HepG2 (cell line): ENCODE data around the gene ARL4D. TPM values are rescaled to one million over a fixed set of nuclear protein-coding genes. Genes with fewer than 3 reads are reported as not detected.

Experiments used
- ATAC-seq: fragments of 200-7000 bp; cut with Tn5 transposase; 3 replicates; pipeline ENCODE4 v1.9.1; 2020; ENCODE audit warnings: mild to moderate bottlenecking, moderate library complexity
- BruUV-seq: library from RNA; stranded (reverse); fragments of 400-500 nt; replicated peaks from 2 replicates; lab custom pipeline; 2021; lab: Mats Ljungman, UMichigan
- CTCF ChIA-PET: fragments of 300-600 bp; formaldehyde crosslinking; extraction: SDS; loops from one replicate; lab custom pipeline; 2021; ENCODE audit warnings: low total read pairs, inconsistent platforms, low intra/inter-chr PET ratio; lab: Yijun Ruan, JAX
- POLR2A ChIA-PET: fragments of 350-600 bp; sonication (Branson Sonifier 250); formaldehyde crosslinking; loops from one replicate; lab custom pipeline; 2020; ENCODE audit warnings: antibody characterized with exemption, inconsistent platforms; lab: Yijun Ruan, JAX
- DNase-seq: peaks from one replicate; pipeline ENCODE4 v3.0.0-alpha.2; 2015; ENCODE audit warnings: low spot score
- FAIRE-seq: peaks from 3 replicates; lab custom pipeline; 2011; peaks lifted over from hg19 to GRCh38; lab: Jason Lieb, UNC
- H2AFZ ChIP-seq: one replicate; pipeline ENCODE4 v1.6.1; 2011; ENCODE audit warnings: low read length, inconsistent platforms
- H3K27ac ChIP-seq: fragments of 300-600 bp; 3 replicates; pipeline ENCODE4 v1.8.0; 2011; ENCODE audit warnings: mixed run types, mild to moderate bottlenecking, mixed read lengths, low read length, inconsistent platforms; ENCODE audit not compliant: insufficient read depth; ENCODE audit errors: extremely low read length
- H3K27me3 ChIP-seq, 2 experiments: fragments of 200-600 bp in 1 of 2; 2 replicates in 1 of 2; 3 replicates in 1 of 2; pipeline versions ENCODE4 v1.6.0 to v1.8.0; 2011; ENCODE audit warnings: low read length in 2 of 2, mild to moderate bottlenecking in 2 of 2, moderate library complexity in 2 of 2, inconsistent platforms in 1 of 2; ENCODE audit not compliant: insufficient read depth in 2 of 2, control insufficient read depth in 1 of 2
- H3K36me3 ChIP-seq, 2 experiments: fragments of 200-600 bp in 1 of 2; replicated peaks in 1 of 2; 2 replicates in 1 of 2; 3 replicates in 1 of 2; pipeline versions ENCODE4 v1.5.1 to v1.8.0; 2011; ENCODE audit warnings: low read length in 2 of 2, inconsistent platforms in 1 of 2; ENCODE audit not compliant: insufficient read depth in 2 of 2, control insufficient read depth in 1 of 2
- H3K4me1 ChIP-seq: 2 replicates; pipeline ENCODE4 v1.5.1; 2012; ENCODE audit warnings: low read length, inconsistent platforms; ENCODE audit not compliant: insufficient read depth
- H3K4me2 ChIP-seq: 2 replicates; pipeline ENCODE4 v1.6.0; 2011; ENCODE audit warnings: low read depth, low read length, inconsistent platforms
- H3K4me3 ChIP-seq, 3 experiments: fragments of 200-600 bp in 1 of 3; sonication (generic), shearing (Covaris generic) in 1 of 3; replicated peaks in 1 of 3; 2 replicates each; pipeline ENCODE4 v1.5.1; 2011 to 2016; ENCODE audit warnings: low read length in 3 of 3, inconsistent platforms in 2 of 3, low read depth in 2 of 3, mild to moderate bottlenecking in 2 of 3, control low read depth in 1 of 3, mixed read lengths in 1 of 3; ENCODE audit not compliant: insufficient read depth in 1 of 3
- H3K79me2 ChIP-seq: one replicate; pipeline ENCODE4 v1.6.1; 2011; ENCODE audit warnings: low read length, inconsistent platforms; ENCODE audit not compliant: insufficient read depth
- H3K9ac ChIP-seq: 2 replicates; pipeline ENCODE4 v1.6.0; 2011; ENCODE audit warnings: mild to moderate bottlenecking, low read depth, low read length, inconsistent platforms; ENCODE audit not compliant: insufficient read depth
- H3K9me3 ChIP-seq: 2 replicates; pipeline ENCODE4 v1.5.1; 2012; ENCODE audit warnings: mild to moderate bottlenecking, low read length
- H4K20me1 ChIP-seq: 2 replicates; pipeline ENCODE4 v1.6.0; 2011; ENCODE audit warnings: inconsistent platforms, mild to moderate bottlenecking, low read length, moderate library complexity; ENCODE audit not compliant: insufficient read depth
- ADNP ChIP-seq: sonication (generic); formaldehyde crosslinking; IDR thresholded peaks from 2 replicates; pipeline ENCODE4 v1.4.0; 2020; ENCODE audit warnings: missing genetic modification reagents
- AGO1 ChIP-seq: fragments of 200-400 bp; formaldehyde crosslinking; IDR thresholded peaks from 2 replicates; pipeline ENCODE4 v1.6.1; 2017; ENCODE audit warnings: mild to moderate bottlenecking, low read depth, low read length, moderate library complexity; ENCODE audit not compliant: poor library complexity, severe bottlenecking
- ATF1 ChIP-seq: IDR thresholded peaks from 2 replicates; pipeline ENCODE4 v1.6.1; 2016; ENCODE audit warnings: mild to moderate bottlenecking, control low read depth
- CHD4 ChIP-seq: fragments of 200-600 bp; sonication (generic); IDR thresholded peaks from 2 replicates; pipeline ENCODE4 v1.7.0; 2017; ENCODE audit warnings: mild to moderate bottlenecking, low read length, borderline replicate concordance
- FOXC1 ChIP-seq: sonication (generic); formaldehyde crosslinking; IDR thresholded peaks from 2 replicates; pipeline ENCODE4 v1.8.0; 2022; ENCODE audit warnings: mild to moderate bottlenecking, missing genetic modification reagents, borderline replicate concordance
- GATAD2A ChIP-seq: IDR thresholded peaks from 2 replicates; pipeline ENCODE4 v1.6.1; 2016
- HOXA3 ChIP-seq: sonication (generic); formaldehyde crosslinking; IDR thresholded peaks from 2 replicates; pipeline ENCODE4 v1.5.0; 2020; ENCODE audit warnings: missing genetic modification reagents
- MAFF ChIP-seq: IDR thresholded peaks from 2 replicates; pipeline ENCODE4 v1.6.1; 2011; ENCODE audit warnings: low read depth, low read length, improper control_type of control experiment
- MTA1 ChIP-seq: sonication (generic); formaldehyde crosslinking; IDR thresholded peaks from 2 replicates; pipeline ENCODE4 v1.4.0; 2020; ENCODE audit warnings: missing genetic modification reagents, mild to moderate bottlenecking, borderline replicate concordance
- SALL1 ChIP-seq: sonication (generic); formaldehyde crosslinking; IDR thresholded peaks from 2 replicates; pipeline ENCODE4 v1.8.0; 2022; ENCODE audit warnings: mild to moderate bottlenecking, missing genetic modification reagents
- TARDBP ChIP-seq: sonication (generic); formaldehyde crosslinking; IDR thresholded peaks from 2 replicates; pipeline ENCODE4 v1.8.0; 2022; ENCODE audit warnings: mild to moderate bottlenecking, missing genetic modification reagents
- U2AF2 ChIP-seq: fragments of 200-400 bp; formaldehyde crosslinking; IDR thresholded peaks from 2 replicates; pipeline ENCODE4 v1.6.1; 2017; ENCODE audit warnings: low read depth, mild to moderate bottlenecking, low read length
- ZMYM3 ChIP-seq: sonication (generic); formaldehyde crosslinking; IDR thresholded peaks from 2 replicates; pipeline ENCODE4 v1.5.1; 2020; ENCODE audit warnings: mild to moderate bottlenecking, missing genetic modification reagents
- ZNF121 ChIP-seq: sonication (generic); formaldehyde crosslinking; IDR thresholded peaks from 2 replicates; pipeline ENCODE4 v1.5.0; 2020; ENCODE audit warnings: mild to moderate bottlenecking, missing genetic modification reagents
- ZNF501 ChIP-seq: sonication (generic); formaldehyde crosslinking; IDR thresholded peaks from 2 replicates; pipeline ENCODE4 v1.5.1; 2020; ENCODE audit warnings: mild to moderate bottlenecking, moderate library complexity, missing genetic modification reagents
- ZNF619 ChIP-seq: sonication (generic); formaldehyde crosslinking; IDR thresholded peaks from 2 replicates; pipeline ENCODE4 v1.4.0; 2020; ENCODE audit warnings: mild to moderate bottlenecking, missing genetic modification reagents
- ZNF776 ChIP-seq: sonication (generic); formaldehyde crosslinking; IDR thresholded peaks from 2 replicates; pipeline ENCODE4 v1.4.0; 2020; ENCODE audit warnings: mild to moderate bottlenecking, missing genetic modification reagents
- ZNF781 ChIP-seq: sonication (generic); formaldehyde crosslinking; IDR thresholded peaks from 2 replicates; pipeline ENCODE4 v1.5.1; 2020; ENCODE audit warnings: borderline replicate concordance, mild to moderate bottlenecking, missing genetic modification reagents; ENCODE audit errors: not compliant biosample characterization
- WGBS: methylation state at CpG from one replicate; pipeline ENCODE4 v1.1.6; 2017; ENCODE audit warnings: low lambda C conversion rate; 5-methylcytosine and 5-hydroxymethylcytosine counted together
- in situ Hi-C: cut with HindIII; loops from 2 replicates; pipeline ENCODE4 v1.10.0; 2017; ENCODE audit warnings: low pct_unique_long_range_greater_than_20kb; ENCODE audit not compliant: extremely low pct_ligation_motif_present
- intact Hi-C: fragments of 100-400 bp; cut with micrococcal nuclease; formaldehyde crosslinking; loops from one replicate; pipeline ENCODE4 v1.10.0; 2022; ENCODE audit not compliant: unreplicated experiment
- polyA plus RNA-seq, 8 experiments: library from polyadenylated mRNA; depleted of rRNA in 3 of 8; stranded (reverse) in 7 of 8; unstranded in 1 of 8; fragments of >200 nt; fragmentation: Illumina TruSeq in 4 of 8; extraction: Trizol in 4 of 8; gene quantifications; 2 replicates each; pipeline versions ENCODE4 v1.2.1 to v1.2.3, GENCODE V29; 2011 to 2016; ENCODE audit warnings: low read depth in 4 of 8, missing spikeins in 1 of 8, mixed read lengths in 1 of 8; ENCODE audit not compliant: insufficient read depth in 1 of 8
- total RNA-seq, 5 experiments: library from RNA; depleted of rRNA; stranded (reverse); fragments of >200 nt; fragmentation: Illumina TruSeq; extraction: Trizol; gene quantifications; 2 replicates each; pipeline ENCODE4 v1.2.3, GENCODE V29; 2016; ENCODE audit warnings: low read depth in 1 of 5
- TF ChIP-seq, protein P1 (sequence below): sonication (generic); formaldehyde crosslinking; conservative IDR thresholded peaks from 2 replicates; pipeline ENCODE4 v1.5.0; 2020; ENCODE audit warnings: missing genetic modification reagents
- TF ChIP-seq, protein P2 (sequence below): IDR thresholded peaks from 2 replicates; pipeline ENCODE4 v1.6.1; 2016; ENCODE audit warnings: mild to moderate bottlenecking

Gene ARL4D
- total and polyA plus RNA-seq, 2 of the 13 experiments (the other 11 are each of a cell fraction or from before 2014, with no cell fraction given) = 9.0 to 25.9 TPM

DNA sequence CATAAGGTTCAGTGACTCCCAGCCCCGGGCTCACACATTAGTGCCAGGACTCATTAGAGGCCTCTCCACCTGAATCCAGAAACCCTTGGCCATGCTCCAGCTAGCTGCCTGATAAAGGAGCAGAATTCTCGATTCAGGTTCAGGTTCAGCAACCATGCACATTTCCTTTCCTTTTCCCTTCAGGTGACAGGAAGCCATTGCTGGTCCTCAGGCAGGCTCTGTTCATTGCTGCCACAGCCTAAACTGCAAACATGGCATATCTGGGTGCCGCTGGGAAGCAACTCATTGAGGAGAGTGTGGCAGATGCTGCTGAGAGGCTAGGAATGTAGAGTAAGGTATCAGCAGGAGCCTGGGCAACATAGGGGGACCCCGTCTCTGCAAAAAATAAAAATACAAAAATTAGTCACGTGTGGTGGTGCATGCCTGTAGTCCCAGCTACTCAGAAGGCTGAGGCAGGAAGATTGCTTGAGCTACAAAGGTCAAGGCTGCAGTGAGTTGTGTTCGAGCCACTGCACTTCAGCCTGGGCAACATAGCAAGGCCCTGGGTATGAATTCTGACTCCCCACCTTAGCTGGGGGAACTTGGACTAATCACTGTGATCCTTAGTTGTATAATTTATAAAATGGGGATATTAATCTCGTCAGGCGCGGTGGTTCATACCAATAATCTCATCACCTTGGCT is 28.7 kb downstream of the ARL4D start:
- in situ Hi-C loops = no loop called here
- Histone ChIP-seq H3K36me3 (no peaks in the 10 kb centered on the region), H3K4me3 (peak overlapping the region in 1 of 3 experiments; percentile 15; a peak in 2 of 6 replicates), H3K9me3 (no peaks in the 10 kb centered on the region), H3K27ac (no peak overlapping the region), H3K79me2 (no peaks in the 10 kb centered on the region), H3K27me3 (no peaks in the 10 kb centered on the region), H3K9ac (no peak overlapping the region), H2AFZ (no peak overlapping the region), H3K4me1 (peaks cover 85% of the 10 kb centered on the region), H4K20me1 (no peaks in the 10 kb centered on the region), H3K4me2 (peak overlapping the region; percentile 55)
- DNase-seq (no peak), FAIRE-seq (no peak), ATAC-seq (peak; percentile 48)
- BruUV-seq = no TSS peak
- intact Hi-C loops = no loop called here
- 37% methylated on average over 9 of the region's 9 CpGs for WGBS
- ChIA-PET POLR2A (interaction anchor here (0.9 to 1.4 kb wide), 6 partner anchors 8 to 57 kb away, joined by 3 to 5 read pairs (median 4); partner anchors contain the start of genes ARL4D and DHX8), CTCF (interaction anchor here (2.3 kb wide), 1 partner anchor 34 kb away, joined by 11 read pairs; no protein-coding TSS in a partner anchor)
- TF ChIP-seq FOXC1 (peak; percentile 62; the same call in 1 of the 2 replicates), ZNF501 (0 out of 2 replicates have a peak, but pooled peaks have one; percentile 6), HOXA3 (CRISPR knock-in tag) (peak; percentile 20; the same call in 1 of the 2 replicates), MTA1 (no peak), ZNF781 (CRISPR knock-in tag) (no peak), ZMYM3 (CRISPR knock-in tag) (peak; percentile 53; the same call in 1 of the 2 replicates), ATF1 (CRISPR knock-in tag) (no peak), ZNF619 (CRISPR knock-in tag) (0 out of 2 replicates have a peak, but pooled peaks have one; percentile 22), MAFF (0 out of 2 replicates have a peak, but pooled peaks have one; percentile 43), AGO1 (no peak), GATAD2A (0 out of 2 replicates have a peak, but pooled peaks have one; percentile 28), TARDBP (CRISPR knock-in tag) (0 out of 2 replicates have a peak, but pooled peaks have one; percentile 15), U2AF2 (no peak), CHD4 (no peak), ADNP (CRISPR knock-in tag) (0 out of 2 replicates have a peak, but pooled peaks have one; percentile 58), ZNF121 (CRISPR knock-in tag) (peak; percentile 98), ZNF776 (no peak), SALL1 (CRISPR knock-in tag) (peak; percentile 60)
- TF ChIP-seq, protein P1, sequence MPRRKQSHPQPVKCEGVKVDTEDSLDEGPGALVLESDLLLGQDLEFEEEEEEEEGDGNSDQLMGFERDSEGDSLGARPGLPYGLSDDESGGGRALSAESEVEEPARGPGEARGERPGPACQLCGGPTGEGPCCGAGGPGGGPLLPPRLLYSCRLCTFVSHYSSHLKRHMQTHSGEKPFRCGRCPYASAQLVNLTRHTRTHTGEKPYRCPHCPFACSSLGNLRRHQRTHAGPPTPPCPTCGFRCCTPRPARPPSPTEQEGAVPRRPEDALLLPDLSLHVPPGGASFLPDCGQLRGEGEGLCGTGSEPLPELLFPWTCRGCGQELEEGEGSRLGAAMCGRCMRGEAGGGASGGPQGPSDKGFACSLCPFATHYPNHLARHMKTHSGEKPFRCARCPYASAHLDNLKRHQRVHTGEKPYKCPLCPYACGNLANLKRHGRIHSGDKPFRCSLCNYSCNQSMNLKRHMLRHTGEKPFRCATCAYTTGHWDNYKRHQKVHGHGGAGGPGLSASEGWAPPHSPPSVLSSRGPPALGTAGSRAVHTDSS (CRISPR knock-in tag) = no peak
- TF ChIP-seq, protein P2, sequence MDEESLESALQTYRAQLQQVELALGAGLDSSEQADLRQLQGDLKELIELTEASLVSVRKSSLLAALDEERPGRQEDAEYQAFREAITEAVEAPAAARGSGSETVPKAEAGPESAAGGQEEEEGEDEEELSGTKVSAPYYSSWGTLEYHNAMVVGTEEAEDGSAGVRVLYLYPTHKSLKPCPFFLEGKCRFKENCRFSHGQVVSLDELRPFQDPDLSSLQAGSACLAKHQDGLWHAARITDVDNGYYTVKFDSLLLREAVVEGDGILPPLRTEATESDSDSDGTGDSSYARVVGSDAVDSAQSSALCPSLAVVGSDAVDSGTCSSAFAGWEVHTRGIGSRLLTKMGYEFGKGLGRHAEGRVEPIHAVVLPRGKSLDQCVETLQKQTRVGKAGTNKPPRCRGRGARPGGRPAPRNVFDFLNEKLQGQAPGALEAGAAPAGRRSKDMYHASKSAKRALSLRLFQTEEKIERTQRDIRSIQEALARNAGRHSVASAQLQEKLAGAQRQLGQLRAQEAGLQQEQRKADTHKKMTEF (CRISPR knock-in tag) = 0 out of 2 replicates have a peak, but pooled peaks have one; percentile 40
